COLO668 (cell line): ENCODE data around the gene MACROD1.

Source experiments
- DNase-seq: peaks from one replicate; lab custom pipeline; 2025; ENCODE audit not compliant: unreplicated experiment; lab: John Stamatoyannopoulos, UW

MACROD1 gene

GRCh38 chr11:64077607-64078006 is 88.3 kb downstream of the MACROD1 start:
- DNase-seq = no peak

GRCh38 chr11:64076758-64077157 is 89.2 kb downstream of the MACROD1 start:
- no peak for DNase-seq

- no peak for DNase-seq
These were observed 91.7 kb downstream of the MACROD1 start for GRCh38 chr11:64074239-64074638.

GRCh38 chr11:64073542-64073941 is 92.4 kb downstream of the MACROD1 start:
- no peak for DNase-seq

GRCh38 chr11:64072871-64073270 is 93.0 kb downstream of the MACROD1 start:
- DNase-seq = no peak

- no peak for DNase-seq
These were observed 93.5 kb downstream of the MACROD1 start for GRCh38 chr11:64072403-64072802.

- no peak for DNase-seq
These were observed 94.1 kb downstream of the MACROD1 start for GRCh38 chr11:64071849-64072248.

GRCh38 chr11:64070314-64070681 is 95.6 kb downstream of the MACROD1 start:
- DNase-seq = no peak

DNA sequence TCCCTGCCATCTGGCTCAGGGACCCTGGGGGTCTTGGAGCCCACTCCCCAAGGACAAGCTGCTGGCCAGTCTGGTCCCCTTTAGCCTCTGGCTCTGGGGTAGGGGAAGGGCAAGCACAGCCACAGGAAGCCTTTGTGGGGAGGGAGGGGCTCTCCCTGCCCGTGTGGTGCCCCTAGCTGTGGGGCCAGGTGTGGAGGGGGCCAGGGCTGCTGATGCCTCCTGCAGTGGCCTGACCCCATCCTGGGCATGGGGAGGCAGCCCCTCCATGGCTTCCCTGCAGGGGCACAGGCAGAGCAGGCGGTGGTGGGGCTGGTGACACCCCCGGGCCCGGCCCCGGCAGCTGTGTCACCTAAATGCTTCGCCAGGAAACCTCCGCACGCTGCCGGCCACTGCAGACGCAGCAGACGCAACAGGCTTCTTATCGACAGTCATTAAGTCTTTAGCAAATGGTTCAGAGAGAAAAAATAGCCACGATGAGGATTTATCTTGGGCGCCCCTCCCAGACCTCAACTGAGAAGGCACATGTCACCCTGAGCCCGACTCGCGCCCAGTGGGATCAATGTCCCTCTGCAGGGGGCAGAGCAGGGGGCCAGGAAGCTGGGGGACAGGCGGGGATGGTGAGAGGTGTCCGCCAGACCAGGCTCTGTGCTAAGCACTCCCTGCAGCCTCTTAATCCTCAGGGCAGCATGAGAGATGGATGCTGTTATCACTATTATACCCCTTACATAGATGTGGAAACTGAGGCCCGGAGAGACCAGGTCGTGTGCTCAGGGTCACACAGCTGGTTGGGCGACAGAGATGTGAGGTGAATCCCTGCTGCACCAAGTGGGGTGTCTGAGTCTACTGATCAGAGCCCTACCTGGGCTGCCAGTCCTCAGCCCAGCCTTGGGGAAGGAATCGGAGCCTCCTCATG is 96.3 kb downstream of the MACROD1 start:
- no peak for DNase-seq

DNA sequence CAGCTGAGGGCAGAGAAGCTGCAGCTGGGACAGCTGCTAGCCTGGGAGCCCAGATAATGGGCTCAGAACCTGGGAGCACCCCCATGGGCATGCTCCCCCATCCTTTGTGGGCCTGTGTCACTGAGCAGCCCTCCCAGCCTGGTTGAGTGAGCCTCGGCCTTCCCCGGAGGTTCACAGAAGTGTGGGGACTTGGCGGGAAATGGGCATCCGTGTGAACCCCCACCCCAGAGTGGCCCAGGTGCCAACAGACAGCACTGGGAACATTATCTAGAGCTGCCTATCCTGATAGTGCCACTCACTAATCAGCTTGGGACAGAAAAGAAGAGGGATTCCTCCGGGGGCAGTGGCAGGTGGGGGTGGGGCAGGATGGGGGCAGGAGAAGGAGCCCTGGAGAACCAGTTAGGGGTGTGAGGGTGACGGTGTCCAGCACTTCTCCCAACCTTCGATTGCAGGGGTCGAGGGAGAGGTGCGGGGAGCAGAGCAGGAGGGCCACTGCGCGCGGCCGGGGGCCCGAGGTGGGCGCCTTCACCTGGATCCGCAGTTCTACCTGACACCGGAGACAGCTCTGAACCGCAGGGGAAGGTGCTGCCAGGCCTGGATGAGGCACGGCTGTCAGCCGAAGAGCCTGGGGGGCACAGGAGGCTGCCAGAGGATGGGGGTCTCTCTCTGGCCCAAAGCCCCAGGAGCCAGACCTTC is 97.1 kb downstream of the MACROD1 start:
- DNase-seq = no peak

- DNase-seq = no peak
These were observed 98.5 kb downstream of the MACROD1 start for GRCh38 chr11:64067230-64067993.

GRCh38 chr11:64065712-64066111 is 100.2 kb downstream of the MACROD1 start:
- DNase-seq = no peak

- no peak for DNase-seq
These were observed 100.8 kb downstream of the MACROD1 start for GRCh38 chr11:64065141-64065465.

GRCh38 chr11:64064374-64065140 is 101.4 kb downstream of the MACROD1 start:
- no peak for DNase-seq

DNA sequence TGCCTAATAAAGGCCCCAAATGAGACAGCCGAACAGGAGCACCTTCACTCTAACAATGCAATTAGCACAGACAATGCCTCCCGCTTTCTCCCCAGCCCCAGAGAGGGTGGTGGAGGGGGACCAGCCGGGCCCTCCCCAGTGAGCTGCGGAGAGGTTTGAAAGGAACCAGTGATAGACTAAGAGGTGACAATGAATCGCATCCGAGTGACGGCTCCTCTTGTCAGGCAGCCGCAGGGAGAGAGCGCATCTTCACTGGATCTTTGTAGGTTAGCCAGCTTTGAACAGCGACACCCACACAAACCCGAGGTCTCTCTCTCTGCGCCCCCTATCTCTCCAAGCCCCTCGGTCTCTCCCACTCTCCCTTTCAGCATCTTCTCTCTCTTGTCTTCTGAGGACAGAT is 102.1 kb downstream of the MACROD1 start:
- DNase-seq = no peak

DNA sequence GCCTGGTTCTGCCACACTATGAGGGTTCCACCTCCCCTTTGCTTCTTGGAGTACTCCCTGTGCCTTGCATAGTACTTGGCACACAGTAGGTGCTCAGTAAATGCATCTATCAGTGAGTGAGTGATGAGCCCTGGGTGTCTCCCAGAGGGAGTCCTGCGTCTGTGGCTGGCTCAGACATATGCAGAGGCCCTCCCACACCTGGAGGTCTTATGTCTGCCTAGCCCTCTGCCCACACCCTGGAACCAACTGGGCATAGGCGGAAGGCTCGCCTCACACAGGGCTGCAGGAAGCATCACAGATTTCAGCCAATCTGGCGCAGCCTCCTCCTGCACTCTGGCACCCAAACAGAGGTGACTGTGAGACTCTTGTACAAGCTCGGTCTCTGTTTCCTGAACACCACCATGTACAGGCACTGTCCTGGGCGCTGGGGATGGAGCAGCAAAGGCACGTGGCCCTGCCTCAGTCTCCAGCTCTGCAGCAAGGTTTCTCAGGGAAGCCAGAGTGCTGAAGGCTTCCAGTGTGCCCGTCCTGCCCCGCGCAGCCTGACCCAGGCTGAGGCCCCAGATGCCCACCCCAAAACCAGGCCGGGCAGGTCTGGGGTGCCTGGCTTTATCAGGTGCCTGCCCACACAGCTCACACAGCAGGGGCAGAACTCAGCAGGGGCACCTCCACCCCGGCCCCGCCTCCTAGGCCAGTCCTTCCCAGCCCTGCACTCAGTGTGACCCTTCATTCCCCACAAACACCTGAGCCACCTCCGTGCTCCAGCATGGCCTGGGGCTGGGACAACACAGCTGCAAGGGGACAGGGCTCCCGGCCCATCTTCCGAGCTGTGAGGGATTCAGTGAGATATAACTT is 103.5 kb downstream of the MACROD1 start:
- no peak for DNase-seq

GRCh38 chr11:64060861-64061444 is 105.0 kb downstream of the MACROD1 start:
- peak; percentile 63 for DNase-seq

DNA sequence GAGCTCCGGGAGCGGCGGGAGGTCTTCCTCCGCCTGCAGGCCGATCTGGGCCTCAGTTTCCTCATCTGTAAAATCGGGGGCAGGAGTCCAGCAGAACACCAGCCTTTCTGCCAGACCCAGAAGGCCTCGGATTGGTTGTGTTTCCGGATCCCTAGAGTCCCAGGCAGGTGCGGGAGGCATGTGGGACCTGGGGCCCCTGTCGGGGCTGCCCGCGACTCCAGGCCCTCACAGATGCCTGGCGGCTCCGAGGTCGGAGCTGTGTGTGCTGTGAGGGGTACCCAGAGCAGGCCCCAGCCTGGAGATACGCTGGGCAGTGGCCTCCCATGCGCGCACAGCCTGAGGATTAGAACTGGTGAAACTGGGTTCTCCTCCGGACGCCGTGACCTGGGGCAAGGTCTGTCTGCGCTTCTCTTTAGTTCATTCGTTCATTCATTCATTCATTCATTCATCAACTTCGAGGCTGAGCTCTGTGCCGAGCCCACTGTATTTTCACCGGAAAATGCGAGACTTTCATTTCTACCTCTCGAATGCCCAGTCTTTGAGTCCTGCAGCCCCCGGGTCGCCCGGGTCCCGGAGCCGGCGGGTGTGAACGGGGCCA is 105.6 kb downstream of the MACROD1 start:
- DNase-seq = no peak
